ENCODE measurements around the gene ELMO2. TPM values are rescaled to one million over a fixed set of nuclear protein-coding genes. Genes with fewer than 3 reads are reported as not detected.

The ELMO2 gene
- total RNA-seq, 3 donors from 2014 or later, result 31.6 to 46.4 (median 42.6) TPM

Other genes with a start within 250 kb of the ELMO2 start
- gene CDH22, start 98.1 kb downstream of the ELMO2 start, total RNA-seq, result not detected
- under 1 TPM; 0.42 to 0.63 (median 0.49) TPM for gene ZNF334, start 106.9 kb upstream of the ELMO2 start, total RNA-seq
- under 1 TPM in 1 of 3 donors, not detected in 2; 0.16 TPM for gene OCSTAMP, start 144.0 kb upstream of the ELMO2 start, total RNA-seq
- gene SLC13A3, start 244.8 kb upstream of the ELMO2 start, total RNA-seq, result under 1 TPM; 0.08 to 0.19 (median 0.13) TPM

Data from activated T-cell treated with anti-CD3 and anti-CD28 coated beads, Interleukin-2, amount 50 U/mL, for 4 hours (primary cell).